GM23338 (cell line): ENCODE data around the gene CCDC57. TPM values are rescaled to one million over a fixed set of nuclear protein-coding genes. Genes with fewer than 3 reads are reported as not detected.

Experiments
- ATAC-seq: fragments of 200-7000 bp; cut with Tn5 transposase; 3 replicates; pipeline ENCODE4 v1.9.1; 2020
- DNase-seq: peaks from one replicate; pipeline ENCODE4 v3.0.0-alpha.2; 2015; ENCODE audit warnings: low spot score
- H2AFZ ChIP-seq: fragments of 200-600 bp; sonication (generic); 2 replicates; pipeline ENCODE4 v1.8.0; 2016; ENCODE audit warnings: antibody characterized with exemption, mild to moderate bottlenecking, moderate library complexity
- H3F3A ChIP-seq: fragments of 200-600 bp; sonication (generic); replicated peaks from 2 replicates; pipeline ENCODE4 v1.8.0; 2017; ENCODE audit warnings: antibody characterized with exemption, mixed run types, low read depth
- H3K27ac ChIP-seq: fragments of 200-600 bp; sonication (generic); 2 replicates; pipeline ENCODE4 v1.6.1; 2016; ENCODE audit warnings: low read depth
- H3K27me3 ChIP-seq: fragments of 200-600 bp; sonication (generic); 2 replicates; pipeline ENCODE4 v1.8.0; 2016; ENCODE audit warnings: mild to moderate bottlenecking, mixed run types, moderate library complexity; ENCODE audit not compliant: insufficient read depth
- H3K36me3 ChIP-seq: fragments of 200-600 bp; sonication (generic); 2 replicates; pipeline ENCODE4 v1.8.0; 2016; ENCODE audit warnings: mild to moderate bottlenecking; ENCODE audit not compliant: insufficient read depth
- H3K4me1 ChIP-seq: fragments of 200-600 bp; sonication (generic); 2 replicates; pipeline ENCODE4 v1.8.0; 2016; ENCODE audit warnings: mild to moderate bottlenecking, moderate library complexity; ENCODE audit not compliant: insufficient read depth
- H3K4me2 ChIP-seq: fragments of 200-600 bp; sonication (generic); 2 replicates; pipeline ENCODE4 v1.7.1; 2017; ENCODE audit warnings: mixed run types
- H3K4me3 ChIP-seq: fragments of 200-600 bp; sonication (generic); 2 replicates; pipeline ENCODE4 v1.6.1; 2016; ENCODE audit warnings: mixed run types
- H3K79me2 ChIP-seq: fragments of 200-600 bp; sonication (generic); replicated peaks from 2 replicates; pipeline ENCODE4 v1.8.0; 2017; ENCODE audit warnings: mild to moderate bottlenecking; ENCODE audit not compliant: insufficient read depth
- H3K9me2 ChIP-seq: fragments of 200-600 bp; sonication (generic); 2 replicates; pipeline ENCODE4 v1.8.0; 2017; ENCODE audit not compliant: insufficient read depth
- H4K20me1 ChIP-seq: fragments of 200-600 bp; sonication (generic); replicated peaks from 2 replicates; pipeline ENCODE4 v1.8.0; 2017; ENCODE audit warnings: mild to moderate bottlenecking; ENCODE audit not compliant: insufficient read depth
- H3K27ac Mint-ChIP-seq: 2 replicates; pipeline ENCODE4 v1.8.0; 2020; ENCODE audit warnings: inconsistent platforms, mild to moderate bottlenecking, moderate library complexity, mixed read lengths
- H3K27me3 Mint-ChIP-seq: 3 replicates; pipeline ENCODE4 v1.8.0; 2022; ENCODE audit warnings: low read depth, mild to moderate bottlenecking, moderate library complexity, mixed read lengths, inconsistent platforms; ENCODE audit not compliant: insufficient read depth, poor library complexity
- H3K36me3 Mint-ChIP-seq: 3 replicates; pipeline ENCODE4 v1.8.0; 2021; ENCODE audit warnings: low read depth, mild to moderate bottlenecking, inconsistent platforms, moderate library complexity, mixed read lengths
- H3K4me1 Mint-ChIP-seq: 3 replicates; pipeline ENCODE4 v1.8.0; 2020; ENCODE audit warnings: mild to moderate bottlenecking, inconsistent platforms, mixed read lengths
- H3K4me3 Mint-ChIP-seq: 3 replicates; pipeline ENCODE4 v1.8.0; 2021; ENCODE audit warnings: moderate library complexity, mild to moderate bottlenecking, inconsistent platforms, mixed read lengths
- H3K9me3 Mint-ChIP-seq: 3 replicates; pipeline ENCODE4 v1.8.0; 2020; ENCODE audit warnings: moderate library complexity, mild to moderate bottlenecking, inconsistent platforms, mixed read lengths
- CREB1 ChIP-seq: fragments of 250-450 bp; sonication (Bioruptor Pico); IDR thresholded peaks from 2 replicates; pipeline ENCODE4 v1.5.0; 2020; ENCODE audit warnings: low read depth, mild to moderate bottlenecking, moderate library complexity
- ETS1 ChIP-seq: IDR thresholded peaks from 2 replicates; pipeline ENCODE4 v1.6.1; 2016; ENCODE audit warnings: antibody characterized with exemption
- EZH2 ChIP-seq: fragments of 200-600 bp; sonication (generic); IDR thresholded peaks from one replicate; pipeline ENCODE4 v1.8.0; 2017; ENCODE audit warnings: antibody characterized with exemption, mild to moderate bottlenecking, low read depth; ENCODE audit not compliant: unreplicated experiment
- EZH2phosphoT487 ChIP-seq: fragments of 200-600 bp; sonication (generic); IDR thresholded peaks from one replicate; pipeline ENCODE4 v1.8.1; 2018; ENCODE audit warnings: antibody characterized with exemption; ENCODE audit not compliant: unreplicated experiment
- JUNB ChIP-seq: IDR thresholded peaks from one replicate; pipeline ENCODE4 v1.6.1; 2016; ENCODE audit warnings: antibody characterized with exemption; ENCODE audit not compliant: unreplicated experiment
- NANOG ChIP-seq: IDR thresholded peaks from 2 replicates; pipeline ENCODE4 v1.6.1; 2016; ENCODE audit warnings: antibody characterized with exemption, borderline replicate concordance
- POLR2AphosphoS5 ChIP-seq: IDR thresholded peaks from 2 replicates; pipeline ENCODE4 v1.6.1; 2016; ENCODE audit warnings: antibody characterized with exemption, low read depth
- ZNF114 ChIP-seq: fragments of 250-450 bp; sonication (Bioruptor Pico); IDR thresholded peaks from 2 replicates; pipeline ENCODE4 v1.5.0; 2020; ENCODE audit warnings: mild to moderate bottlenecking, moderate library complexity
- ZNF331 ChIP-seq: fragments of 250-450 bp; sonication (Bioruptor Pico); IDR thresholded peaks from 2 replicates; pipeline ENCODE4 v1.5.0; 2020; ENCODE audit warnings: low read depth, mild to moderate bottlenecking, moderate library complexity
- polyA plus RNA-seq: library from polyadenylated mRNA; unstranded; fragments of >200 nt; fragmentation: Nextera tagmentation; extraction: Ambion mirVana; gene quantifications from 2 replicates; pipeline ENCODE4 v1.2.1, GENCODE V29; 2016
- total RNA-seq: library from RNA; depleted of rRNA; stranded (reverse); fragments of >200 nt; shearing (Covaris generic); gene quantifications from 2 replicates; pipeline ENCODE4 v1.2.3, GENCODE V29; 2014
- TF ChIP-seq, protein P1 (sequence below): IDR thresholded peaks from one replicate; pipeline ENCODE4 v1.6.1; 2018; ENCODE audit warnings: antibody characterized with exemption; ENCODE audit not compliant: unreplicated experiment
- TF ChIP-seq, protein P2 (sequence below), 2 experiments: fragments of 200-600 bp in 1 of 2; sonication (generic) in 1 of 2; conservative IDR thresholded peaks; 2 replicates each; pipeline versions ENCODE4 v1.5.1 to v1.6.1; 2016 to 2017; ENCODE audit warnings: antibody characterized with exemption in 2 of 2, low read depth in 2 of 2, mild to moderate bottlenecking in 2 of 2, moderate library complexity in 1 of 2

The CCDC57 gene
- total and polyA plus RNA-seq, 2 experiments from 2014 or later = 7.0 to 16.3 TPM

DNA sequence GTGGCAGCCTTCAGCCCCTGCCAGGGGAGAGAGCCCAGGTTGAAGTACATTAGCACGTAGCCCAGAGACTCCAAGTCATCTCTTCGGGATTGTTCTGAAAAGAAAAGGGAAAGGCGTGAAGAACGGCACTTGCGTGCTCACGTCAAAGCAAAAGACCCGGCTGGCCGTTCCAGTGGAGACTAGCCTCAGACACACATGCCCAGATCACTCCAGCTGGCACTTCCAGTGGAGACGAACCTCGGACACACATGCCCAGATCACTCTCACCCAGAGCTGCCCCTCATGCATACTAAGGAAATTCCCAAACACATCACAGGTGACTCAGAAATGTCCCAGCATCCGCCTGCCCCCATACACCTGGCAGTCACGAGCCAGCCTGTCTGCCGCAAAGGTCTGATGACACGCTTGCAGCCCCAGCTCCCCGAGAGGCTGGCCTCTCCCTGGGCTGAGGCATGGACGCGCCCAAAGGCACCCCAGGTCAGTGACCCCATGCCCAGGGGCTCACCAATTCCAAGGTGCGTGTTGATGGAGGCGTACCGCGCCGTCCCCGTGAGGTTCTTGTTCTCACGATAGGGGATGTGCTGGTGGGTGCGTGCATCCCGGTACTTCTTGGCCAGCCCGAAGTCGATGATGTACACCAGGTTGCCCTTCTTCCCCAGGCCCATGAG lies 40.0 kb upstream of the CCDC57 start (continued):
- no peak for TF ChIP-seq EZH2

GRCh38 chr17:82250868-82251500 lies 38.3 kb upstream of the CCDC57 start:
- H4K20me1 ChIP-seq = peaks cover 47% of the 10 kb centered on the region
- H3K27ac Mint-ChIP-seq = no peak overlapping the region
- TF ChIP-seq ETS1 = no peak
- no peak for TF ChIP-seq JUNB
- no peak for TF ChIP-seq ZNF331 (CRISPR knock-in tag)
- TF ChIP-seq, protein P1, sequence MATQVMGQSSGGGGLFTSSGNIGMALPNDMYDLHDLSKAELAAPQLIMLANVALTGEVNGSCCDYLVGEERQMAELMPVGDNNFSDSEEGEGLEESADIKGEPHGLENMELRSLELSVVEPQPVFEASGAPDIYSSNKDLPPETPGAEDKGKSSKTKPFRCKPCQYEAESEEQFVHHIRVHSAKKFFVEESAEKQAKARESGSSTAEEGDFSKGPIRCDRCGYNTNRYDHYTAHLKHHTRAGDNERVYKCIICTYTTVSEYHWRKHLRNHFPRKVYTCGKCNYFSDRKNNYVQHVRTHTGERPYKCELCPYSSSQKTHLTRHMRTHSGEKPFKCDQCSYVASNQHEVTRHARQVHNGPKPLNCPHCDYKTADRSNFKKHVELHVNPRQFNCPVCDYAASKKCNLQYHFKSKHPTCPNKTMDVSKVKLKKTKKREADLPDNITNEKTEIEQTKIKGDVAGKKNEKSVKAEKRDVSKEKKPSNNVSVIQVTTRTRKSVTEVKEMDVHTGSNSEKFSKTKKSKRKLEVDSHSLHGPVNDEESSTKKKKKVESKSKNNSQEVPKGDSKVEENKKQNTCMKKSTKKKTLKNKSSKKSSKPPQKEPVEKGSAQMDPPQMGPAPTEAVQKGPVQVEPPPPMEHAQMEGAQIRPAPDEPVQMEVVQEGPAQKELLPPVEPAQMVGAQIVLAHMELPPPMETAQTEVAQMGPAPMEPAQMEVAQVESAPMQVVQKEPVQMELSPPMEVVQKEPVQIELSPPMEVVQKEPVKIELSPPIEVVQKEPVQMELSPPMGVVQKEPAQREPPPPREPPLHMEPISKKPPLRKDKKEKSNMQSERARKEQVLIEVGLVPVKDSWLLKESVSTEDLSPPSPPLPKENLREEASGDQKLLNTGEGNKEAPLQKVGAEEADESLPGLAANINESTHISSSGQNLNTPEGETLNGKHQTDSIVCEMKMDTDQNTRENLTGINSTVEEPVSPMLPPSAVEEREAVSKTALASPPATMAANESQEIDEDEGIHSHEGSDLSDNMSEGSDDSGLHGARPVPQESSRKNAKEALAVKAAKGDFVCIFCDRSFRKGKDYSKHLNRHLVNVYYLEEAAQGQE = no peak
- TF ChIP-seq ZNF114 (CRISPR knock-in tag) = no peak
- TF ChIP-seq EZH2 = no peak
- no peak for TF ChIP-seq POLR2AphosphoS5
- no peak for TF ChIP-seq CREB1 (CRISPR knock-in tag)
- TF ChIP-seq, protein P2, sequence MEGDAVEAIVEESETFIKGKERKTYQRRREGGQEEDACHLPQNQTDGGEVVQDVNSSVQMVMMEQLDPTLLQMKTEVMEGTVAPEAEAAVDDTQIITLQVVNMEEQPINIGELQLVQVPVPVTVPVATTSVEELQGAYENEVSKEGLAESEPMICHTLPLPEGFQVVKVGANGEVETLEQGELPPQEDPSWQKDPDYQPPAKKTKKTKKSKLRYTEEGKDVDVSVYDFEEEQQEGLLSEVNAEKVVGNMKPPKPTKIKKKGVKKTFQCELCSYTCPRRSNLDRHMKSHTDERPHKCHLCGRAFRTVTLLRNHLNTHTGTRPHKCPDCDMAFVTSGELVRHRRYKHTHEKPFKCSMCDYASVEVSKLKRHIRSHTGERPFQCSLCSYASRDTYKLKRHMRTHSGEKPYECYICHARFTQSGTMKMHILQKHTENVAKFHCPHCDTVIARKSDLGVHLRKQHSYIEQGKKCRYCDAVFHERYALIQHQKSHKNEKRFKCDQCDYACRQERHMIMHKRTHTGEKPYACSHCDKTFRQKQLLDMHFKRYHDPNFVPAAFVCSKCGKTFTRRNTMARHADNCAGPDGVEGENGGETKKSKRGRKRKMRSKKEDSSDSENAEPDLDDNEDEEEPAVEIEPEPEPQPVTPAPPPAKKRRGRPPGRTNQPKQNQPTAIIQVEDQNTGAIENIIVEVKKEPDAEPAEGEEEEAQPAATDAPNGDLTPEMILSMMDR (conservative IDR thresholded peaks at IDR 0.05; ENCODE audit: low read depth in 2 of 2) = no peak
- TF ChIP-seq EZH2phosphoT487 = no peak
- no peak for TF ChIP-seq NANOG

More at GRCh38 chr17:82250868-82251500, 38.3 kb upstream of the CCDC57 start:
- Histone ChIP-seq H3K79me2 (peaks cover 50% of the 10 kb centered on the region), H3K4me2 (no peak overlapping the region), H3K9me2 (no peaks in the 10 kb centered on the region), H3K36me3 (peaks cover 52% of the 10 kb centered on the region), H3K27ac (no peak overlapping the region), H3F3A (peaks cover 7% of the 10 kb centered on the region), H3K4me3 (no peak overlapping the region), H3K27me3 (no peaks in the 10 kb centered on the region), H2AFZ (no peak overlapping the region), H3K4me1 (no peaks in the 10 kb centered on the region)
- no peak overlapping the region for H3K4me3 Mint-ChIP-seq
- DNase-seq (no peak), ATAC-seq (no peak)
- peaks cover 7% of the 10 kb centered on the region; the same call in 2 of the 3 replicates for H3K9me3 Mint-ChIP-seq
- no peaks in the 10 kb centered on the region; the same call in 2 of the 3 replicates for H3K4me1 Mint-ChIP-seq
- H3K36me3 Mint-ChIP-seq = peaks cover 81% of the 10 kb centered on the region
- H3K27me3 Mint-ChIP-seq = peaks cover 11% of the 10 kb centered on the region
